NCI-H2029 (cell line): ENCODE data around the gene SF3B5.
"Not testable (repeated sequence)": the region's sequence is repeated elsewhere in the genome, so short reads cannot be mapped to it uniquely, and the experiment has no call there.

Experiments used
- DNase-seq: peaks from one replicate; lab custom pipeline; 2025; lab: John Stamatoyannopoulos, UW

SF3B5 gene

DNA sequence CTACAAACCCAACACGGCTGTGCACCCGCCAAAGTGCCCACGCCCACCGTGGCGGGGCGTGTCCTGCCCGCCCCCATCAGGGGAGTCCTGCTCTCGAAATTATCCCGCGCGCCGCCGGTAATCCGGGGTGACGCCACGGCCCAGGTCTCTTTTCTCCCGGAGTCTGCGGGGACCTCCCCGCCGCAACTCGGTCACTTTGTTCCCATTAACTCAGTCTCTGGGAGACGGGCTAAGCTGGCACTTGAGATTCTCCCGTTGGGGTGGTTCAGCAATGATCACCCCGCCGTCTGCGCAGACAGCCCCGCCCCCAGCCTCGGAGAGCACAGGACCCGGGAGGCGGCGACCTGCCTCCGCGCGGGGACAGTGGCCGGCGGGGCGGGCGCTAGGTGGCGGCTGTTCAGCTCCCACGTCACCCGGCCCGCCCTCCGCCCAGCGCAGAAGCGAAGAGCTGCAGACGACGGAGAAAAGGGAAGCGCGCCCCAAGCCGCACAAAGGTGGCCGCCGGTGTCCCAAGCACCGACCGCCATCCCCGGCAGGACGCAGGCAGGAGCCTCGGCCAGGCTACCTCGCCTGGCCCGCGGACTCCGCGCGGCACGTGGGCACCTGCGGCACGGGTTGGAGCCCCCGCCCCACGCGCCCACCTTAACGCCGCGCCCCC is 31.5 kb downstream of the SF3B5 start:
- DNase-seq: peak; percentile 24

DNA sequence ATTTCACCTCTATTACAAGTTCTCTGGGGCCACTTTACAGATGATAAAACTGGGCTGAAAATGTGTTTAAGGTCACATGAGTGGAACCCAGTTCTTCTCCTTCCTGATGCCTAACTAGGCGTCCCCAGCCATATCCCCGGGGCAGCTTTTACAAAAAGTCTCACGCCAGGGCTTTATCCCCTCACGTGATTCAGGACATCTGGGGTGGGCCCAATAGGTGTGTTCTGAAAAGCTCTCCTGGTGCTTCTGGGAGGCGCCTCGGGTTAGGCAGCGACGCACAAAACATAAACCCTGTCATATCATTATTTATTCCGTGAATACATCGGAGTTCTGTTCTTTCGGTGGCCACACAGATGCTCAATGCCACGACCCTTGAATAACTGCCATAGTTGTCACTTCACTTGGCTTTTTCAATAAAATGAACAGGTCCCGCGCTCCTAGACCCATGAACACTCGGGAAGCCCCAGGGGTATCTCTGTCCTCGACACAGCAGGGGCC is 32.1 kb downstream of the SF3B5 start:
- no peak for DNase-seq

DNA sequence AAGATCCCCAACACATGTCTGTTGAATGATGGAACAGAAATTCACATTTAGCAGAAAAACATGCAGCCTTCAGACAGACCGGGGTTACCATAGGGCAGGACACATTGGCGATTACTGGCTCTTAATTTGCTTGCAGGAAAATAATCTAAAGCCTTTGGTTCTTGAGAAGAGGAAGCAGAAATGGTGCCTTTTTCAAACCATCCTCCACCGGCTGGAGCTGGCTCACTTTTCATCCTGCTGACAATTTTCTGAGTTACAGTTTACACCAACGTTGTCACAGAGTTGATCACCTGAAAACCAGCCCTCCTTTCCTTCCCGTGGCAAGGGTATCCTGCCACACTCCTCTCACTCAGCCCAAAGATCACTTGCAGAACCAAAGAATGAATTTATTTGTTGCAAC is 32.6 kb downstream of the SF3B5 start:
- no peak for DNase-seq

DNA sequence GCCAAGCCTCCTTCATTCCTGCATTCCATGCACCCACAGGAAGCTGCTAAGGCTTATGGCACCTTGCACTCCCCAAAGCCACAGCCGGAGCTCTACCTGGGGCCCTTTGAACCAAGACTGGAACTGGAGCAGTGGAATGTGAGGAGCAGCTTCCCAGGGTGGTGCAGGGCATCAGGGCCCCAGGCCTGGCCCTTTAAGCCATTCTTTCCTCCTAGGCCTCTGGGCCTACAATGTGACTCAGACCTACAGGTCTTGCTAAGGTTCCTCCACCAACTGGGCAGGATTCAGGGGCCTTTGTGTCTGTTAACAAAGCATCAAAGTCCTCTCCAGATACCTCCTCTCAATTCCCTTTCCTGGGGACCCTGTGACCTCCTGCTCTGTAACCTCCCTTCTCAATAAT is 36.2 kb downstream of the SF3B5 start:
- no peak for DNase-seq

DNA sequence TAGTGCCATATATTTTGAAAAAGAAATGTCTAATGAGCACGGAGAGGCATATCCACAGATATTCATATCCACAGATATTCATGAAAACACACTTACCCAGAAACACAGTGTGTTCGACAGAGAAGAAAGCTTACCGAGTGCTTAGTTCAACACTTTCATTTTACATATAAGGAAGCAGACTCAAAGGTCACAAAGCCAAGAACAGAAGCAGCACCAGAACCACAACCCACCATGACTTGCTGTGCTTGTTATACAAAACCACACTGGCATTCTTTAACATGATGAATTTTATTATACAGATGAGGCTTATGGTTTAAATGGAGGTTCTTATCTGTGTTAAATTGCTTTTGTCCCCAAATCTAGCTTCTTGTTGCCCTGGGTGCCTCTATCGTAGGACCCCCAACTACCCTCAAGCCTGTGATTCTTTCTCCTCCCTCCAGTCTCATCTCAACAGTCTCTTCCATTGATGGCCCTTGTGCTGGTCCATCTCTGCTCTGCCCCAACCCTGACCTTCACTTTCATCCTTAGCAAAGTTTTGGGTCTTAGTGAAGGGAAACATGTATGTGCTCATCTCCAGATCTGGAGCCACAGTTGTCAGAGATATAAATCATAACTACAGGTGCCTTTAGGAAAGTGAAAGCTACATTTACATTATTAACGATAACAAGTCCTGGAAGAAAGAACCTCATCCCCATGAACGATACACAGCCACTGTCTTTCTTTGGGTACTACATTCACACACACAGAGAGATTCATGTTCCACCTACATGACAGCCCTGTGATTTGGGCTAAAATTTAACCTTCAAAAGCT is 40.0 kb downstream of the SF3B5 start:
- DNase-seq: no peak

DNA sequence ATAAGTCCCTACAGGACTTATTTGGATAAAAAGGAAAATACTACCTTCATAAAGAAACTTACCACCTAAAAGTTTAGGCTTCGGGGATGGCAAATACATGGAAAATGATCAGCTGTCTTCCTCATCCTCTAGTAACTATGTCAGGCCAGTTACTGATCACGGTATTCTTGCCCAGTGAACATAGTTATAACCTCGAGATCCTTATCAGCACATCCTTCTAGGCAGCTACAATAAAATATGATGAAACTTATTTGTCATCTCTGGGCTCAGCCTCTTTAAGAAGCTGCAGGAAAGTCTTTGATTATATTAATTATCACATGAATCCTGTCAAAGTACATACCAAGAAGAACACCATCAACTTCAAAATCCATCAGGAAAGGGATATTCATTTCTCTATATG is 41.8 kb downstream of the SF3B5 start:
- DNase-seq: no peak

DNA sequence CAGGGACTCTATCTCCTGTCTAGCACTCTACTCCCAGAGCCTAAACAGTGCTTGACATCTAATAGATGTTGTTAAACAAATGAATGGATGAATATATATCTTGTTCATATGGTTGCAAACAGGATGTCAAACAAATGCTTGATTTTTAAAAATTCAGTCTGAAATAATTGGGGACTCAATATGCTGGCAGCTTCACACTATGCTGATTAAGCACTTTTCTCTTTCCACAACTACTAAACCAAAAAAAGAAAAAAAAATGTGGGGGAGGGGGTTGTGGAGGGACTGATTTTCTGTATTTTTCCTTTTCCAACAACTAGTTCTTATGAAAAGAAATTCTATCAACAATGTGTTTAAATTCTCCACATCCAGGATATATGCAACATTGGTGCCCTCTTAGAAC is 42.9 kb downstream of the SF3B5 start:
- DNase-seq: no peak

DNA sequence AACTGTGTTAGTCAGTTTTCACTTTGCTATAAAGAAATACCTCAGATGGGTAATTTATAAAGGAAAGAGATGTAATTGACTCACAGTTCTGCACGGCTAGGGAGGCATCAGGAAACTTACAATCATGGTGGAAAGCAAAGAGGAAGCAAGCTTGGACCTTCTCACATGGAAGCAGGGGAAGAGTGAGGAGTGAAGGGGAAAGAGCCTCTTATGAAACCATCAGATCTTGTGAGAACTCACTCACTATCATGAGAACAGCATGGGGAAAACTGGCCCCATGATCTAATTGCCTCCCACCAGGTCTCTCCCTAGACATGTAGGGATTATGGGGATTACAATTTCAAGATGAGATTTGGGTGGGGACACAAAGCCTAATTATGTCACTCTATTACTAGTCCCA is 46.0 kb downstream of the SF3B5 start:
- DNase-seq: no peak

DNA sequence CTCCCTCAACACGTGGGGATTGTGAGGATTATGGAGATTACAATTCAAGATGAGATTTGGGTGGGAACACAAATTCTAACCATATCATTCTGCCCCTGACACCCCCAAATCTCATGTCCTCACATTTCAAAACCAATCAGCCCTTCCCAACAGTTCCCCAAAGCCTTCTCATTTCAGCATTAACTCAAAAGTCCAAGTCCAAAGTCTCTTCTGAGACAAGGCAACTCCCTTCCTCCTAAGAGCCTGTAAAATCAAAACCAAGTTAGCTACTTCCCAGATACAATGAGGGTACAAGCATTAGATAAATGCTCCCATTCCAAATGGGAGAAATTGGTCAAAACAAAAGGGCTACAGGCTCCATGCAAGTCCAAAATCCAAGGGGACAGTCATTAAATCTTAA is 47.7 kb downstream of the SF3B5 start:
- DNase-seq: no peak

DNA sequence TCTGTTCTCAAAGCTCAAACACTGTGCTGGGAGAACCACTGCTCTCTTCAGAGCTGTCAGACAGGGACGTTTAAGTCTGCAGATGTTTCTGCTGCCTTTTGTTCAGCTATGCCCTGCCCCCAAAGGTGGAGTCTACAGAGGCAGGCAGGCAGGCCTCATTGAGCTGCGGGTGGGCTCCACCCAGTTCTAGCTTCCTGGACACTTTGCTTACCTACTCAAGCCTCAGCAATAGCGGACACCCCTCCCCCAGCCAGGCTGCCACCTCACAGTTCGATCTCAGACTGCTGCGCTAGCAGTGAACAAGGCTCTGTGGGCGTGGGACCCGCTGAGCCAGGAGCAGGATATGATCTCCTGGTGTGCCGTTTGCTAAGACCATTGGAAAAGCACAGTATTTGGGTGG is 48.7 kb downstream of the SF3B5 start:
- not testable (repeated sequence) for DNase-seq

DNA sequence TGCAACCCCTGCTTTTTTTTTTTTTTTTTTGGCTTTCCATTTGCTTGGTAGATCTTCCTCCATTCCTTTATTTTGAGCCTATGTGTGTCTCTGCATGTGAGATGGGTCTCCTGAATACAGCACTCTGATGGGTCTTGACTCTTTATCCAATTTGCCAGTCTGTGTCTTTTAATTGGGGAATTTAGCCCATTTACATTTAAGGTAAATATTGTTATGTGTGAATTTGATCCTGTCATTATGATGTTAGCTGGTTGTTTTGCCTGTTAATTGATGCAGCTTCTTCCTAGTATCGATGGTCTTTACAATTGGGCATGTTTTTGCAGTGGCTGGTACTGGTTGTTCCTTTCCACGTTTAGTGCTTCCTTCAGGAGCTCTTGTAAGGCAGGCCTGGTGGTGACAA is 50.4 kb downstream of the SF3B5 start:
- DNase-seq: not testable (repeated sequence)
